IMR-90 (cell line): Measurements from ENCODE around the gene LAMA4. TPM values are rescaled to one million over a fixed set of nuclear protein-coding genes. Genes with fewer than 3 reads are reported as not detected.

Experiments
- ATAC-seq: fragments of 200-7000 bp; cut with Tn5 transposase; 2 replicates; pipeline ENCODE4 v1.9.1; 2020; ENCODE audit warnings: low read depth, mild to moderate bottlenecking, moderate library complexity
- BruUV-seq: library from RNA; stranded (reverse); fragments of 400-500 nt; replicated peaks from 2 replicates; lab custom pipeline; 2021; lab: Mats Ljungman, UMichigan
- CTCF ChIA-PET: fragments of 300-600 bp; formaldehyde crosslinking; extraction: SDS; loops from one replicate; lab custom pipeline; 2021; ENCODE audit warnings: antibody characterized with exemption; lab: Yijun Ruan, JAX
- POLR2A ChIA-PET: fragments of 300-600 bp; sonication (Branson Sonifier 250); formaldehyde crosslinking; loops from one replicate; lab custom pipeline; 2022; ENCODE audit warnings: antibody characterized with exemption; ENCODE audit not compliant: unreplicated experiment; lab: Charles Lee
- DNase-seq: peaks from one replicate; pipeline ENCODE4 v3.0.0; 2013
- H2AFZ ChIP-seq: replicated peaks from 2 replicates; pipeline ENCODE3; 2013; ENCODE audit warnings: low read length, mild to moderate bottlenecking; ENCODE audit not compliant: poor library complexity
- H2AK5ac ChIP-seq: 2 replicates; pipeline ENCODE4 v1.6.1; 2013; ENCODE audit warnings: low read depth, low read length, inconsistent platforms
- H2AK9ac ChIP-seq: replicated peaks from 2 replicates; pipeline ENCODE3; 2013; ENCODE audit warnings: mild to moderate bottlenecking, low read depth, low read length, moderate library complexity; ENCODE audit not compliant: poor library complexity
- H2BK120ac ChIP-seq: 2 replicates; pipeline ENCODE4 v1.6.1; 2013; ENCODE audit warnings: low read depth, low read length, inconsistent platforms
- H2BK15ac ChIP-seq: 3 replicates; pipeline ENCODE4 v1.6.1; 2013; ENCODE audit warnings: low read depth, low read length, inconsistent platforms
- H2BK20ac ChIP-seq: 2 replicates; pipeline ENCODE4 v1.6.1; 2013; ENCODE audit warnings: low read depth, mild to moderate bottlenecking, inconsistent platforms, low read length, moderate library complexity
- H2BK5ac ChIP-seq: 2 replicates; pipeline ENCODE4 v1.6.1; 2013; ENCODE audit warnings: mild to moderate bottlenecking, low read depth, low read length, inconsistent platforms; ENCODE audit not compliant: poor library complexity, severe bottlenecking
- H3K14ac ChIP-seq: replicated peaks from 2 replicates; pipeline ENCODE4 v1.6.1; 2013; ENCODE audit warnings: low read depth, low read length, inconsistent platforms
- H3K18ac ChIP-seq: 2 replicates; pipeline ENCODE4 v1.6.1; 2013; ENCODE audit warnings: low read depth, low read length, control low read depth
- H3K23ac ChIP-seq: 2 replicates; pipeline ENCODE4 v1.6.1; 2013; ENCODE audit warnings: low read depth, low read length, inconsistent platforms
- H3K27ac ChIP-seq: 2 replicates; pipeline ENCODE4 v1.5.1; 2013; ENCODE audit warnings: mild to moderate bottlenecking, control low read depth, low read length; ENCODE audit not compliant: insufficient read depth
- H3K27me3 ChIP-seq: 2 replicates; pipeline ENCODE4 v1.6.1; 2013; ENCODE audit warnings: low read length; ENCODE audit not compliant: control insufficient read depth, insufficient read depth
- H3K36me3 ChIP-seq: 2 replicates; pipeline ENCODE4 v1.6.1; 2013; ENCODE audit warnings: low read length, mixed read lengths; ENCODE audit not compliant: control insufficient read depth, insufficient read depth
- H3K4ac ChIP-seq: 2 replicates; pipeline ENCODE4 v1.6.1; 2013; ENCODE audit warnings: low read depth, low read length, inconsistent platforms
- H3K4me1 ChIP-seq: 2 replicates; pipeline ENCODE4 v1.6.1; 2013; ENCODE audit warnings: low read length, mixed read lengths; ENCODE audit not compliant: control insufficient read depth, insufficient read depth
- H3K4me2 ChIP-seq: 2 replicates; pipeline ENCODE4 v1.6.1; 2013; ENCODE audit warnings: low read depth, mild to moderate bottlenecking, control low read depth, low read length, moderate library complexity
- H3K4me3 ChIP-seq: 2 replicates; pipeline ENCODE4 v1.5.1; 2013; ENCODE audit warnings: low read depth, mild to moderate bottlenecking, control low read depth, low read length, moderate library complexity; ENCODE audit not compliant: insufficient read depth
- H3K56ac ChIP-seq: 2 replicates; pipeline ENCODE4 v1.6.1; 2013; ENCODE audit warnings: low read length, inconsistent platforms; ENCODE audit not compliant: insufficient read depth; ENCODE audit errors: extremely low read depth
- H3K79me1 ChIP-seq, 2 experiments: 2 replicates each; pipeline ENCODE4 v1.6.1; 2013; ENCODE audit warnings: low read length in 2 of 2, inconsistent platforms in 1 of 2, low read depth in 1 of 2
- H3K9ac ChIP-seq: 2 replicates; pipeline ENCODE4 v1.6.1; 2013; ENCODE audit warnings: low read depth, low read length, control low read depth
- H3K9me1 ChIP-seq: 2 replicates; pipeline ENCODE4 v1.6.1; 2013; ENCODE audit warnings: low read length, inconsistent platforms; ENCODE audit not compliant: insufficient read depth
- H3K9me3 ChIP-seq: 2 replicates; pipeline ENCODE4 v1.6.1; 2013; ENCODE audit warnings: low read length; ENCODE audit not compliant: control insufficient read depth, insufficient read depth
- H4K20me1 ChIP-seq: 2 replicates; pipeline ENCODE4 v1.6.1; 2013; ENCODE audit warnings: low read length, inconsistent platforms; ENCODE audit not compliant: insufficient read depth
- H4K5ac ChIP-seq: 2 replicates; pipeline ENCODE4 v1.6.1; 2013; ENCODE audit warnings: mild to moderate bottlenecking, low read depth, low read length, control low read depth
- H4K8ac ChIP-seq, 2 experiments: 2 replicates each; pipeline ENCODE4 v1.6.1; 2013; ENCODE audit warnings: low read depth in 2 of 2, low read length in 2 of 2, control low read depth in 1 of 2, inconsistent platforms in 1 of 2
- H4K91ac ChIP-seq: 2 replicates; pipeline ENCODE4 v1.6.1; 2013; ENCODE audit warnings: low read depth, low read length, inconsistent platforms; ENCODE audit not compliant: insufficient read depth
- CEBPB ChIP-seq: IDR thresholded peaks from 2 replicates; pipeline ENCODE4 v1.6.1; 2012; ENCODE audit warnings: low read depth, low read length, improper control_type of control experiment
- FOS ChIP-seq: fragments of 150-350 bp; IDR thresholded peaks from 2 replicates; pipeline ENCODE4 v1.6.1; 2016; ENCODE audit warnings: low read depth, low read length
- MAFK ChIP-seq: IDR thresholded peaks from 2 replicates; pipeline ENCODE4 v1.6.1; 2012; ENCODE audit warnings: low read depth, low read length, improper control_type of control experiment
- MAZ ChIP-seq: IDR thresholded peaks from 2 replicates; pipeline ENCODE4 v1.6.1; 2012; ENCODE audit warnings: low read depth, mild to moderate bottlenecking, low read length, improper control_type of control experiment, moderate library complexity, borderline replicate concordance
- MXI1 ChIP-seq: IDR thresholded peaks from 2 replicates; pipeline ENCODE4 v1.6.1; 2012; ENCODE audit warnings: low read depth, mild to moderate bottlenecking, low read length, moderate library complexity, borderline replicate concordance
- POLR2A ChIP-seq: IDR thresholded peaks from 2 replicates; pipeline ENCODE4 v1.6.1; 2012; ENCODE audit warnings: mild to moderate bottlenecking, low read depth, low read length
- RAD21 ChIP-seq: IDR thresholded peaks from 2 replicates; pipeline ENCODE4 v1.6.1; 2012; ENCODE audit warnings: low read length, improper control_type of control experiment
- RFX5 ChIP-seq: IDR thresholded peaks from 2 replicates; pipeline ENCODE4 v1.8.0; 2012; ENCODE audit warnings: low read depth, mild to moderate bottlenecking, low read length, moderate library complexity
- SMC3 ChIP-seq: fragments of 150-350 bp; IDR thresholded peaks from 2 replicates; pipeline ENCODE4 v1.6.1; 2016; ENCODE audit warnings: low read depth, mild to moderate bottlenecking, antibody characterized with exemption, low read length, moderate library complexity
- WGBS, 2 experiments: methylation state at CpG; one replicate each; pipeline versions ENCODE4 v1.1.5 to v1.1.7; 2013; ENCODE audit warnings: missing lambda C conversion rate in 2 of 2; ENCODE audit not compliant: insufficient read length in 1 of 2; ENCODE audit errors: extremely low coverage in 2 of 2; 5-methylcytosine and 5-hydroxymethylcytosine counted together
- dilution Hi-C: fragments of 300-500 bp; cut with HindIII; formaldehyde crosslinking; loops from one replicate; pipeline ENCODE4 v1.14.3; 2018; ENCODE audit warnings: low sequenced_read_pairs; ENCODE audit not compliant: unreplicated experiment
- in situ Hi-C: fragments of 300-500 bp; cut with MboI; formaldehyde crosslinking; loops from 3 replicates; pipeline ENCODE4 v1.14.3; 2019; ENCODE audit warnings: low sequenced_read_pairs, inconsistent platforms, mixed read lengths
- intact Hi-C: fragments of 100-400 bp; cut with micrococcal nuclease; formaldehyde crosslinking; loops from 2 replicates; pipeline ENCODE4 v1.10.0; 2022
- polyA plus RNA-seq, 3 experiments: library from polyadenylated mRNA; depleted of rRNA; stranded (reverse); fragments of >200 nt; gene quantifications; 2 replicates each; pipeline ENCODE4 v1.2.3, GENCODE V29; 2012; ENCODE audit warnings: low replicate concordance in 1 of 3
- total RNA-seq: library from RNA; depleted of rRNA; stranded (reverse); fragments of >200 nt; gene quantifications from 2 replicates; pipeline ENCODE4 v1.2.3, GENCODE V29; 2012
- TF ChIP-seq, protein P1 (sequence below): fragments of 150-350 bp; IDR thresholded peaks from 2 replicates; pipeline ENCODE4 v1.6.1; 2017; ENCODE audit warnings: mild to moderate bottlenecking, antibody characterized with exemption, low read length, low read depth
- TF ChIP-seq, protein P2 (sequence below): conservative IDR thresholded peaks from 2 replicates; pipeline ENCODE4 v1.5.1; 2012; ENCODE audit warnings: mild to moderate bottlenecking, low read depth, low read length, improper control_type of control experiment
- TF ChIP-seq, protein P3 (sequence below): fragments of 150-350 bp; IDR thresholded peaks from 2 replicates; pipeline ENCODE4 v1.6.1; 2016; ENCODE audit warnings: low read depth, mild to moderate bottlenecking, low read length, moderate library complexity, borderline replicate concordance

LAMA4 gene
- total and polyA plus RNA-seq, 2 of the 4 experiments (the other 2 are of a cell fraction), result 33.9 to 35.8 TPM

DNA sequence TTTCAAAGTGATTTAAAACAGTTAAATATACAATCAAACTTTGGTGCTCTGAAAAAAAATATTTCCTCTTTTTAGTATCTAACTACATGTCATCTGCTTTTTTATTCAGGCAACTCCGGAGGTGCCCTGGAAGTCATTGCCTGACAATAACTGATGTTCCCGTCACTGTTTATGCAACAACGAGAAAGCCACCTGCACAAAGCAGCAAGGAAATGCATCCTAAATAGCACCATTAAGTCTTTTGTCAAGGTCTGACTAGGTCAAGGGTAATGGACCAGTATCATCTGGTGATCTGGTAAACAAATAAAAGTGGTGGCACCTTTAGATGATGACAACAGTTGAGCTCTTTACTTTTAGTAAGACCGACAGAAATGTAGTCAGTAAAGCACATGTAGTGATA lies 153.8 kb downstream of the LAMA4 start:
- Histone ChIP-seq H2BK15ac (no peak overlapping the region), H4K8ac (no peak overlapping the region), H3K4me2 (no peak overlapping the region), H4K91ac (no peak overlapping the region), H3K27ac (no peak overlapping the region), H3K14ac (no peak overlapping the region), H3K23ac (no peak overlapping the region), H2BK5ac (no peak overlapping the region), H3K4me1 (no peaks in the 10 kb centered on the region), H3K79me1 (no peaks in the 10 kb centered on the region), H3K36me3 (no peaks in the 10 kb centered on the region), H3K18ac (no peak overlapping the region), H4K20me1 (no peaks in the 10 kb centered on the region), H2AK9ac (no peak overlapping the region), H2BK120ac (no peak overlapping the region), H3K56ac (no peak overlapping the region), H3K9me1 (no peaks in the 10 kb centered on the region), H3K27me3 (no peaks in the 10 kb centered on the region), H4K5ac (no peak overlapping the region), H3K4me3 (no peak overlapping the region), H2BK20ac (no peak overlapping the region), H3K4ac (no peak overlapping the region), H2AK5ac (no peak overlapping the region), H3K9me3 (no peaks in the 10 kb centered on the region), H2AFZ (no peak overlapping the region), H3K9ac (no peak overlapping the region)
- intact Hi-C loops, result no loop called here
- TF ChIP-seq, protein P1, sequence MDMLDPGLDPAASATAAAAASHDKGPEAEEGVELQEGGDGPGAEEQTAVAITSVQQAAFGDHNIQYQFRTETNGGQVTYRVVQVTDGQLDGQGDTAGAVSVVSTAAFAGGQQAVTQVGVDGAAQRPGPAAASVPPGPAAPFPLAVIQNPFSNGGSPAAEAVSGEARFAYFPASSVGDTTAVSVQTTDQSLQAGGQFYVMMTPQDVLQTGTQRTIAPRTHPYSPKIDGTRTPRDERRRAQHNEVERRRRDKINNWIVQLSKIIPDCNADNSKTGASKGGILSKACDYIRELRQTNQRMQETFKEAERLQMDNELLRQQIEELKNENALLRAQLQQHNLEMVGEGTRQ, result no peak
- TF ChIP-seq, protein P2, sequence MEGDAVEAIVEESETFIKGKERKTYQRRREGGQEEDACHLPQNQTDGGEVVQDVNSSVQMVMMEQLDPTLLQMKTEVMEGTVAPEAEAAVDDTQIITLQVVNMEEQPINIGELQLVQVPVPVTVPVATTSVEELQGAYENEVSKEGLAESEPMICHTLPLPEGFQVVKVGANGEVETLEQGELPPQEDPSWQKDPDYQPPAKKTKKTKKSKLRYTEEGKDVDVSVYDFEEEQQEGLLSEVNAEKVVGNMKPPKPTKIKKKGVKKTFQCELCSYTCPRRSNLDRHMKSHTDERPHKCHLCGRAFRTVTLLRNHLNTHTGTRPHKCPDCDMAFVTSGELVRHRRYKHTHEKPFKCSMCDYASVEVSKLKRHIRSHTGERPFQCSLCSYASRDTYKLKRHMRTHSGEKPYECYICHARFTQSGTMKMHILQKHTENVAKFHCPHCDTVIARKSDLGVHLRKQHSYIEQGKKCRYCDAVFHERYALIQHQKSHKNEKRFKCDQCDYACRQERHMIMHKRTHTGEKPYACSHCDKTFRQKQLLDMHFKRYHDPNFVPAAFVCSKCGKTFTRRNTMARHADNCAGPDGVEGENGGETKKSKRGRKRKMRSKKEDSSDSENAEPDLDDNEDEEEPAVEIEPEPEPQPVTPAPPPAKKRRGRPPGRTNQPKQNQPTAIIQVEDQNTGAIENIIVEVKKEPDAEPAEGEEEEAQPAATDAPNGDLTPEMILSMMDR, result no peak
- no peak for TF ChIP-seq MXI1
- TF ChIP-seq FOS, result no peak
- no peak for TF ChIP-seq SMC3
- no peak for TF ChIP-seq RAD21
- TF ChIP-seq RFX5, result no peak
- TF ChIP-seq CEBPB, result no peak
- TF ChIP-seq MAZ, result no peak
- no peak for TF ChIP-seq POLR2A
- TF ChIP-seq MAFK, result no peak
- TF ChIP-seq, protein P3, sequence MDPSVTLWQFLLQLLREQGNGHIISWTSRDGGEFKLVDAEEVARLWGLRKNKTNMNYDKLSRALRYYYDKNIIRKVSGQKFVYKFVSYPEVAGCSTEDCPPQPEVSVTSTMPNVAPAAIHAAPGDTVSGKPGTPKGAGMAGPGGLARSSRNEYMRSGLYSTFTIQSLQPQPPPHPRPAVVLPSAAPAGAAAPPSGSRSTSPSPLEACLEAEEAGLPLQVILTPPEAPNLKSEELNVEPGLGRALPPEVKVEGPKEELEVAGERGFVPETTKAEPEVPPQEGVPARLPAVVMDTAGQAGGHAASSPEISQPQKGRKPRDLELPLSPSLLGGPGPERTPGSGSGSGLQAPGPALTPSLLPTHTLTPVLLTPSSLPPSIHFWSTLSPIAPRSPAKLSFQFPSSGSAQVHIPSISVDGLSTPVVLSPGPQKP, result no peak
- ChIA-PET CTCF (interaction anchor here (1.3 kb wide), 1 partner anchor 13 kb away, joined by 5 read pairs; the partner anchor contains the start of genes FAM229B and TUBE1), POLR2A (no interaction called here)
- 61% methylated on average over 2 of the region's 4 CpGs; no CpG with 5 or more reads in 1 of the 2 experiments for WGBS, 2 experiments
- DNase-seq, result no peak
- in situ Hi-C loops, result no loop called here
- dilution Hi-C loops, result no loop called here
- ATAC-seq, result no peak
- no TSS peak for BruUV-seq
